GM12878 (cell line): ENCODE results near the gene ATP1A3.

Source experiments
- EP300 ChIP-seq, 2 experiments: fragments of 150-350 bp in 1 of 2; IDR thresholded peaks; 2 replicates each; pipeline ENCODE4 v1.6.1; 2011 to 2012; ENCODE audit warnings: low read depth in 2 of 2, low read length in 2 of 2, borderline replicate concordance in 1 of 2, improper control_type of control experiment in 1 of 2, inconsistent platforms in 1 of 2; ENCODE audit not compliant: control insufficient read depth in 1 of 2
- IKZF2 ChIP-seq, 2 experiments: fragments of 450-650 bp; IDR thresholded peaks; 2 replicates each; pipeline ENCODE4 v1.6.1; 2017; ENCODE audit warnings: mild to moderate bottlenecking in 2 of 2, moderate library complexity in 2 of 2
- POLR2A ChIP-seq: IDR thresholded peaks from 2 replicates; pipeline ENCODE4 v1.6.1; 2011; ENCODE audit warnings: low read depth, mild to moderate bottlenecking, low read length
- POLR2AphosphoS5 ChIP-seq: IDR thresholded peaks from 2 replicates; pipeline ENCODE4 v1.6.1; 2011; ENCODE audit warnings: mild to moderate bottlenecking, low read length, inconsistent platforms
- TF ChIP-seq, protein P1 (sequence below): IDR thresholded peaks from 2 replicates; pipeline ENCODE4 v1.6.1; 2012; ENCODE audit warnings: mild to moderate bottlenecking, low read depth, low read length

DNA sequence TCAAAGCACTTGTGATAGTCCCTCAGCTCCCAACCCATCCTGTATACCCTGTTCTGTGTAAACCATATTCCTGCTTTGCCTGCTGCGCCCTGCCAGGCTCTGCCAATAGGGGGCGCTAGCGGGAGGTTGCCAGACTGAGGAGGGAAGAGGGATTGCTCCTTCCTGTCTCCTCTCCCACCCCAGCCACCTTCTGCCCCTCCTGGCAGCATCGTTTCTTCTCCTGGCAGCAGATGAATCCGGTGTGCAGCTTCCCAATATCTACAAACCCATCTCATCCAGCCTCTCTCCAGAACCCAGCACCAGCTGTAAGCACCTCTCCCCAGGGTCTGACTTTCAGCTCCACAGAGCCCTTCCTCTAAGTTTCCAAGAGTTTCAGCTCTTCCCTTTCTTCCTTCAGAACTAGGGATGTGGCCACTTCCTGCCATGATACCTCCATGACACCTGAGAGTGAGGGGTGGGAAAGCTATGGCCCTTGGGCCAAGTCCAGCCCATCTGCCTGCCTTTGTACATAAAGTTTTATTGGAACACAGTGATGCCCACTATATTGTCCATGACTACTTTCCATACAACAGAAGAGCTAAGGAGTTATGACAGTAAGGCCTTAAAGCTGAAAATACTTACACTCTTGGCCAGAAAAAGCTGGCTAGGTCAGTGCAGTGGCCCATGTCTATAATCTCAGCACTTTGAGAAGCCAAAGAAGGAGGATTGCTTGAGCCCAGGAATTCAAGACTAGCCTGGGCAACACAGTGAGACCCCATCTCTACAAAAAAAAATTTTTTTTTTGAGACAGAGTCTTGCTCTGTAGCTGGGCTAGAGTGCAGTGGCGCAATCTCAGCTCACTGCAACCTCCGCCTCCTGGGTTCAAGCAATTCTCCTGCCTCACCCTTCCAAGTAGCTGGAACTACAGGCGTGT, 34.5 kb upstream of the ATP1A3 start:
- TF ChIP-seq POLR2A (no peak), IKZF2 (IDR thresholded peaks at IDR 0.05) (no peak), EP300 (IDR thresholded peaks at IDR 0.05; ENCODE audit: borderline replicate concordance in 1 of 2, control insufficient read depth in 1 of 2, low read depth in 2 of 2, low read length in 2 of 2) (no peak), POLR2AphosphoS5 (no peak)
- TF ChIP-seq, protein P1, sequence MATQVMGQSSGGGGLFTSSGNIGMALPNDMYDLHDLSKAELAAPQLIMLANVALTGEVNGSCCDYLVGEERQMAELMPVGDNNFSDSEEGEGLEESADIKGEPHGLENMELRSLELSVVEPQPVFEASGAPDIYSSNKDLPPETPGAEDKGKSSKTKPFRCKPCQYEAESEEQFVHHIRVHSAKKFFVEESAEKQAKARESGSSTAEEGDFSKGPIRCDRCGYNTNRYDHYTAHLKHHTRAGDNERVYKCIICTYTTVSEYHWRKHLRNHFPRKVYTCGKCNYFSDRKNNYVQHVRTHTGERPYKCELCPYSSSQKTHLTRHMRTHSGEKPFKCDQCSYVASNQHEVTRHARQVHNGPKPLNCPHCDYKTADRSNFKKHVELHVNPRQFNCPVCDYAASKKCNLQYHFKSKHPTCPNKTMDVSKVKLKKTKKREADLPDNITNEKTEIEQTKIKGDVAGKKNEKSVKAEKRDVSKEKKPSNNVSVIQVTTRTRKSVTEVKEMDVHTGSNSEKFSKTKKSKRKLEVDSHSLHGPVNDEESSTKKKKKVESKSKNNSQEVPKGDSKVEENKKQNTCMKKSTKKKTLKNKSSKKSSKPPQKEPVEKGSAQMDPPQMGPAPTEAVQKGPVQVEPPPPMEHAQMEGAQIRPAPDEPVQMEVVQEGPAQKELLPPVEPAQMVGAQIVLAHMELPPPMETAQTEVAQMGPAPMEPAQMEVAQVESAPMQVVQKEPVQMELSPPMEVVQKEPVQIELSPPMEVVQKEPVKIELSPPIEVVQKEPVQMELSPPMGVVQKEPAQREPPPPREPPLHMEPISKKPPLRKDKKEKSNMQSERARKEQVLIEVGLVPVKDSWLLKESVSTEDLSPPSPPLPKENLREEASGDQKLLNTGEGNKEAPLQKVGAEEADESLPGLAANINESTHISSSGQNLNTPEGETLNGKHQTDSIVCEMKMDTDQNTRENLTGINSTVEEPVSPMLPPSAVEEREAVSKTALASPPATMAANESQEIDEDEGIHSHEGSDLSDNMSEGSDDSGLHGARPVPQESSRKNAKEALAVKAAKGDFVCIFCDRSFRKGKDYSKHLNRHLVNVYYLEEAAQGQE: no peak
